ENCODE data around the gene PFKFB2.

PFKFB2 gene

DNA sequence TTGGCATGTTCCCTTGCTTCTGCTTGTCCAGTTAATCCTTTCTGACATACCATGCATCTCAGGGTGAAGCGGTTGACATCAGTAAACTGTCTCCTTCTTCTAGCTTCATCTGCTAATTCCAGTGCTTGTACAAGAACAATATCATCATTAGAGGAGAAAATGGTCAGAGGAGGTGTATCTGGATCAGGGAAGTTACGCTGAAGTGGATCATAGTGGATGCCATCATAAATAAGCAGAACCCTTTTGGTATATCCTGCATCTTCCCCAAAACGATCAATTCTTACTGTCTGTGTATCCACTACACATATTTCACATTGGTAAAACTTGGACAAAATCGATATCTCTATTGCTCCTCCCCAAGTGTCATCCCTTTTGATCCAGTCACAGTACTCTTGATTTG, 4.0 kb upstream of the PFKFB2 start:
- TF ChIP-seq ZBTB7A (tag by site-specific recombination; IDR thresholded peaks at IDR 0.05; ENCODE audit: low read depth) (no peak), ZNF610 (tag by site-specific recombination; IDR thresholded peaks at IDR 0.05; ENCODE audit: borderline replicate concordance) (no peak), ZNF426 (tag by site-specific recombination; IDR thresholded peaks at IDR 0.05) (no peak), SP7 (tag by site-specific recombination; IDR thresholded peaks at IDR 0.05) (no peak), ZNF791 (tag by site-specific recombination; IDR thresholded peaks at IDR 0.05) (no peak), ZNF138 (tag by site-specific recombination; IDR thresholded peaks at IDR 0.05; ENCODE audit: borderline replicate concordance) (no peak), ZNF624 (tag by site-specific recombination; IDR thresholded peaks at IDR 0.05) (no peak), ZNF175 (tag by site-specific recombination; IDR thresholded peaks at IDR 0.05) (no peak), RBAK (tag by site-specific recombination; IDR thresholded peaks at IDR 0.05) (no peak), ZNF776 (tag by site-specific recombination; IDR thresholded peaks at IDR 0.05; ENCODE audit: borderline replicate concordance) (no peak)
- TF ChIP-seq, protein P1, sequence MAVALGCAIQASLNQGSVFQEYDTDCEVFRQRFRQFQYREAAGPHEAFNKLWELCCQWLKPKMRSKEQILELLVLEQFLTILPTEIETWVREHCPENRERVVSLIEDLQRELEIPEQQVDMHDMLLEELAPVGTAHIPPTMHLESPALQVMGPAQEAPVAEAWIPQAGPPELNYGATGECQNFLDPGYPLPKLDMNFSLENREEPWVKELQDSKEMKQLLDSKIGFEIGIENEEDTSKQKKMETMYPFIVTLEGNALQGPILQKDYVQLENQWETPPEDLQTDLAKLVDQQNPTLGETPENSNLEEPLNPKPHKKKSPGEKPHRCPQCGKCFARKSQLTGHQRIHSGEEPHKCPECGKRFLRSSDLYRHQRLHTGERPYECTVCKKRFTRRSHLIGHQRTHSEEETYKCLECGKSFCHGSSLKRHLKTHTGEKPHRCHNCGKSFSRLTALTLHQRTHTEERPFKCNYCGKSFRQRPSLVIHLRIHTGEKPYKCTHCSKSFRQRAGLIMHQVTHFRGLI (tag by site-specific recombination; IDR thresholded peaks at IDR 0.05) = no peak
- Histone ChIP-seq H3K9me3 (ENCODE audit: control insufficient read depth, insufficient read depth, low read depth, low read length) (no peaks in the 10 kb centered on the region), H3K4me1 (ENCODE audit: control insufficient read depth, insufficient read depth, low read length) (no peaks in the 10 kb centered on the region; the same call in 1 of the 2 replicates), H3K27ac (ENCODE audit: extremely low read depth, low read depth, low read length) (no peak overlapping the region), H3K4me3 (ENCODE audit: low read depth, low read length) (no peak overlapping the region), H3K36me3 (ENCODE audit: control insufficient read depth in 2 of 2, insufficient read depth in 1 of 2, low read length in 2 of 2) (peaks cover 0 to 40% of the 10 kb centered on the region in 2 experiments; a peak in 1 of 3 replicates)
- POLR2A ChIA-PET = no interaction called here
- CTCF ChIA-PET = interaction anchor here (0.6 to 3.6 kb wide), 10 partner anchors 19 to 452 kb away, joined by 3 to 25 read pairs (median 4); no protein-coding TSS in a partner anchor

DNA sequence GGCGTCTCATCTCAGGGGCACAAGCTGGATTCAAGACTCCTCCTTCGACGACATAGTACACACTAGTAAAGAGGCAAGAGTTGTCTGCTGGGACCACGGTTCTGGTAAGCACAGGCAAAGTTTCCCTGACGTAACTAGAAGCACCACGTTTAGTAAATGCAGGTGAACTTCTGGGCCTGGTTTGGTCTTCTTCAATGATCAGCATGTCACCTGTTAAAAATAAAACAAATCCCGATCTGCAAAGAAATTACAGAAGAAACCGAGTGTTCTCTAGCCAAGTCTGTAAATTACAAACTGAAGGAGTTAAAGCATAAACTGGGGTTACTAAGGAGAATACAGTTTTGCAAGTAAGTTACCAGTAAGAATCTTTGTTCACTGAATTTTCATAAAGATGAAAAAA, 3.6 kb upstream of the PFKFB2 start:
- no peaks in the 10 kb centered on the region; the same call in 1 of the 2 replicates for H3K4me1 ChIP-seq (ENCODE audit: control insufficient read depth, insufficient read depth, low read length)
- POLR2A ChIA-PET = no interaction called here
- no peaks in the 10 kb centered on the region for H3K9me3 ChIP-seq (ENCODE audit: control insufficient read depth, insufficient read depth, low read depth, low read length)
- TF ChIP-seq, protein P2, sequence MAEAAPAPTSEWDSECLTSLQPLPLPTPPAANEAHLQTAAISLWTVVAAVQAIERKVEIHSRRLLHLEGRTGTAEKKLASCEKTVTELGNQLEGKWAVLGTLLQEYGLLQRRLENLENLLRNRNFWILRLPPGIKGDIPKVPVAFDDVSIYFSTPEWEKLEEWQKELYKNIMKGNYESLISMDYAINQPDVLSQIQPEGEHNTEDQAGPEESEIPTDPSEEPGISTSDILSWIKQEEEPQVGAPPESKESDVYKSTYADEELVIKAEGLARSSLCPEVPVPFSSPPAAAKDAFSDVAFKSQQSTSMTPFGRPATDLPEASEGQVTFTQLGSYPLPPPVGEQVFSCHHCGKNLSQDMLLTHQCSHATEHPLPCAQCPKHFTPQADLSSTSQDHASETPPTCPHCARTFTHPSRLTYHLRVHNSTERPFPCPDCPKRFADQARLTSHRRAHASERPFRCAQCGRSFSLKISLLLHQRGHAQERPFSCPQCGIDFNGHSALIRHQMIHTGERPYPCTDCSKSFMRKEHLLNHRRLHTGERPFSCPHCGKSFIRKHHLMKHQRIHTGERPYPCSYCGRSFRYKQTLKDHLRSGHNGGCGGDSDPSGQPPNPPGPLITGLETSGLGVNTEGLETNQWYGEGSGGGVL (tag by site-specific recombination; IDR thresholded peaks at IDR 0.05) = no peak
- TF ChIP-seq ZNF416 (tag by site-specific recombination; IDR thresholded peaks at IDR 0.05) (no peak), ZNF114 (tag by site-specific recombination; IDR thresholded peaks at IDR 0.05) (no peak), ZFP37 (tag by site-specific recombination; IDR thresholded peaks at IDR 0.05) (no peak), SCRT1 (tag by site-specific recombination; IDR thresholded peaks at IDR 0.05; ENCODE audit: borderline replicate concordance) (no peak), ZNF621 (tag by site-specific recombination; IDR thresholded peaks at IDR 0.05) (no peak), ZNF350 (tag by site-specific recombination; IDR thresholded peaks at IDR 0.05) (no peak), ZNF423 (tag by site-specific recombination; IDR thresholded peaks at IDR 0.05) (no peak)
- TF ChIP-seq, protein P3, sequence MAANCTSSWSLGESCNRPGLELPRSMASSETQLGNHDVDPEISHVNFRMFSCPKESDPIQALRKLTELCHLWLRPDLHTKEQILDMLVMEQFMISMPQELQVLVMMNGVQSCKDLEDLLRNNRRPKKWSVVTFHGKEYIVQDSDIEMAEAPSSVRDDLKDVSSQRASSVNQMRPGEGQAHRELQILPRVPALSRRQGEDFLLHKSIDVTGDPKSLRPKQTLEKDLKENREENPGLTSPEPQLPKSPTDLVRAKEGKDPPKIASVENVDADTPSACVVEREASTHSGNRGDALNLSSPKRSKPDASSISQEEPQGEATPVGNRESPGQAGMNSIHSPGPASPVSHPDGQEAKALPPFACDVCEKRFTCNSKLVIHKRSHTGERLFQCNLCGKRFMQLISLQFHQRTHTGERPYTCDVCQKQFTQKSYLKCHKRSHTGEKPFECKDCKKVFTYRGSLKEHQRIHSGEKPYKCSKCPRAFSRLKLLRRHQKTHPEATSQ (tag by site-specific recombination; IDR thresholded peaks at IDR 0.05) = no peak
- CTCF ChIA-PET = interaction anchor here (0.6 to 3.6 kb wide), 16 partner anchors 9 to 452 kb away, joined by 3 to 25 read pairs (median 4); partner anchors contain the start of gene C1orf116
- H3K4me3 ChIP-seq (ENCODE audit: low read depth, low read length) = peak overlapping the region; percentile 94
- no peak overlapping the region for H3K27ac ChIP-seq (ENCODE audit: extremely low read depth, low read depth, low read length)
- peaks cover 0 to 40% of the 10 kb centered on the region in 2 experiments; a peak in 1 of 3 replicates for H3K36me3 ChIP-seq (ENCODE audit: control insufficient read depth in 2 of 2, insufficient read depth in 1 of 2, low read length in 2 of 2)

Measured in HEK293 (cell line).